LNCAP (cell line): ENCODE measurements around the gene IRGQ.

Experiments
- CTCF ChIP-seq: fragments of 450-650 bp; IDR thresholded peaks from 2 replicates; pipeline ENCODE4 v1.5.1; 2017; ENCODE audit warnings: mild to moderate bottlenecking

Gene IRGQ

GRCh38 chr19:43639519-43640423, 43.8 kb upstream of the IRGQ start, which contains the start of gene CADM4:
CADM4 (minus strand) TSS chr19:43639850; CDS start chr19:43639790, 60 bp downstream.
- TF ChIP-seq CTCF: no peak

DNA sequence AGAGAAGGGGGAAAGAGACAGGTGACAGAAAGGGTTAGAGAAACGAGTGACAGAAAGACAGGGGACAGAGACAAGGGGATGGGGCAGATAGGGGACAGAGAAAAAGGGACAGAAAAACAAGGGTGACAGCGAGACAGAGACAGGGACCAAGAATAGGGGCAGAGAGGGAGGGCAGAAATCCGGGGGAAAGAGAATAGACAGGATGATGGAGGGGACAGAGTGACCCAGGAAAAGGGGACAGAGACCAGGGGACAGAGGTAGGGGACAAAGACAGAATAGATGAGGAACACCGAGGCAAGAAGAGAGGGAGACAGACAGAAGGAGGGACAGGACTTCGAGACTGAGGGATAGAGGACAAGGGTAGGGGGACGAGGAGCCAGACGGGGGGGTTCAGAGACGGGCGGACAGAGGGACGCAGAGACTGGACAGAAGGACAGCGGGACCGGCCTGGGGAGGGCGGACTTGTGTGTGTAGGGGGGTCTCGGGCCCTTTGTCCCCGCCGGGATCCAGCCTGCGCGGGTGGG, 43.1 kb upstream of the IRGQ start:
- no peak for TF ChIP-seq CTCF

- TF ChIP-seq CTCF: no peak
Observed at GRCh38 chr19:43638214-43638994, 42.5 kb upstream of the IRGQ start.

DNA sequence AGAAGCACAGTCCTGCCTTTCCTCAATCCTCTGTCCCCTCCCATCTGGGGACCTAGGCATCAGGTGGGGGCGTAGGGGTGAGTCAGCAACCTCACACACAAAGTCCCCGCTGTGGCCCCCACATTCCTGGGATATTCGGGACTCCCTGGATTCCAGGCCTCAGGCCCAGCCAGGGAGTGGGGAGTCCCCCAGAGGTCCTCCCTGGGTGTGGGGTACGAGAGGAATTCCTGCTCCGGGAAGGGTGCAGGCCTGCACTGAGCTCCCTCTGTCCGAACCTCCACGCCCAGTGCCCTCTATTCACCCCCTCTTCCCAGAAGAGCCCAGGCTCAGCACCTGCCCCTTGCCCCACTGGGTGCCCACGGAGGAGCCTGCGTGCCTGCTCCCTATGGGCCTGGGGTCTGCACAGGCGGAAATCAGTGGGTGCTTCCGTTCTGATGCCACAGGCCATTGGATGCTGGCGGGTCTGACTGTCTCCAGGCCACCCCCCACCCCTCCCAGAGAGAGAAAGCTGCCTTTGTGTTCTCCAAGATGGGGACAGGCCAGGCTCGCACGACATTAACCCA, 40.3 kb upstream of the IRGQ start:
- no peak for TF ChIP-seq CTCF

DNA sequence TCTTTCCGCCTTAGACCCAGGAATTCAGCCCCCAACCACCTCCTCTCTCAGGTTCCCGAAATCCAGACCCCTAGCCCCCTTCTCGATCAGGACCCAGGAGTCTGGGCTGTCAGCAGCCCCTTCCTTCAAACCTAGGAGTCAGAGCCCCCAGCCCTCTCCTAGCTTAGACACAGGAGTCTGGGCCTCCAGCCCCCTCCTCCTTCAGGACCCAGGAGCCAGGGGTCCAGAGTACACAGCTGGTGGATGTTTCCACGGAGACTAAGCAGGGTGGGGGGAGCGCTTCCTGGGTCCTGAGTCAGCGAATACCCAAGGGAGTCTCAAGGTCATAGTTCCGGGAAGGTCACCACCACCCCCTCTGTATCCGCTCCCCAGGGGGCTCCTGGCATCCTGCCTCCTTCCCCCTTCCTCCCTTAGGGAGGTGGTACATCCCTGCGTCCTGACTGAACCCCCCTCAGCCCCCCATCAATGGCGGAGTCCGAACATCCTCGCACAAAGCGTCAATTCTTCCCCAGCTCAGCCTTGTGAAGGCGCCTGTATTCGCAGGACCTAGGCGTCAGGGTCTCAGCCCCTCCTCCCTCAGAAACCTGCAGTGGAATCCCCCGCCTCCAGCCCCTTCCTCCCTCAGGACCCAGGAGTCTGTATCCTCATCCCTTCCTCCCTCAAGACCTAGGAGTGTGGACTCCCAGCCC, 39.1 kb upstream of the IRGQ start:
- no peak for TF ChIP-seq CTCF

GRCh38 chr19:43634506-43634871, 38.6 kb upstream of the IRGQ start:
- no peak for TF ChIP-seq CTCF

- no peak for TF ChIP-seq CTCF
Observed at GRCh38 chr19:43634068-43634467, 38.1 kb upstream of the IRGQ start.
